Sciatic nerve (tissue), 2 donors: ENCODE measurements around the gene DIABLO. TPM values are rescaled to one million over a fixed set of nuclear protein-coding genes. Genes with fewer than 3 reads are reported as not detected.

ENCODE experiments used
- ATAC-seq: fragments of 200-7000 bp; cut with Tn5 transposase; one replicate; pipeline ENCODE4 v1.9.1; 2020; ENCODE audit warnings: mild to moderate bottlenecking, moderate library complexity
- DNase-seq: peaks from one replicate; pipeline ENCODE4 v3.0.0-alpha.2; 2020; ENCODE audit warnings: low spot score
- intact Hi-C: fragments of 100-400 bp; cut with DNase I; formaldehyde crosslinking; loops from one replicate; pipeline ENCODE4 v1.14.2; 2022
- total RNA-seq: library from RNA; stranded (reverse); fragmentation: NEBNext Ultra II Directional; extraction: Animal tissue kit (Norgen Biotek cat#: 25700); gene quantifications from one replicate; pipeline ENCODE4 v1.2.1, GENCODE V29; 2021
- donor health status: DM: no; HTN: no; CAD: no.
- donor health status: DM: no; HTN: no; CAD: no.

Gene DIABLO
- total RNA-seq, 1 donor from 2014 or later, result 29.4 TPM

DNA sequence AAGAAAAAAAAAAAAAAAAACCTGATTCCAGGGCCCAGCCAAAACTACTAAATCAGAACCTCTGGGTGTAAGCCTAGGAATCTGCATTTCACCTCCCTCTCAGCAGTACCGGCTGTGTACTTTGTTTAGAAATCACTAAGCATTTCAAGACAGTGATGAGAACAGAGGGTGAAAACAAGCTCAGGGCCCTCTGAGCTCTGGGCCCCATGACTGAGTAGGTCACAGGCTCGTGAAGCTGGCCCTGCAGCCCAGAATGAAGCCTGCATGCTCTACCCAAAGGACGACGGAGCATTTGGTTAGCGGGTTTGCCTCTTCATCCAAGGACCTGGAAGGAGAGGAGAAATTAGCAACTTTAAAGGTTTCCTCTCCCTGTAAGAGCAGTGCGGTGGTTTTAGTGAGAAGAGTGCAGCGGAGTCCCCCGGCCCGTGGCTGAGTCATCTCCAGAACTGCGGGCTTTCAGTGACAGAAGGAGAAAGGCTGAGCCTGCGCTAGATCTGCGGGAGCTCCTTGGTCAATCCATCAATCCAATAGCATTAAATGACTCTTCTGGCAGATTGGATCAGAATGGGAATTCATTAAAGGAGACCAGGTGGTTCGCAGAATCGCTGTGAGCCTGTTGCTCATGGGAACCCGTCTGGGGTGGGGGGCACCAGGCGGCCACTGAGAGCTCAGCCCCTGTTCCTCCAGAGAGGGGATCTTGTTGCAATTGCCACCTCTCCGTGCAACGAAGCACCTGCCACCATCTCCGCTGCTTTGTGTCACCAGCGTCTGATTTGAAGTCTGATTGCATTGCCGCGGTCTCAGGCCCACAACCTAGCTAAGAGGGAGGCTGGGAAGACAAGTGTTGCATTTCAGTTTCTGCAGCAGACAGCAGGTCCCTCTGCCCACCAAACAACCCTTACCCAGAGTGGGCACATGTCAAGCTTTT is 59.2 kb downstream of the DIABLO start:
- DNase-seq (no peak), ATAC-seq (no peak)
- intact Hi-C loops, result no loop called here

DNA sequence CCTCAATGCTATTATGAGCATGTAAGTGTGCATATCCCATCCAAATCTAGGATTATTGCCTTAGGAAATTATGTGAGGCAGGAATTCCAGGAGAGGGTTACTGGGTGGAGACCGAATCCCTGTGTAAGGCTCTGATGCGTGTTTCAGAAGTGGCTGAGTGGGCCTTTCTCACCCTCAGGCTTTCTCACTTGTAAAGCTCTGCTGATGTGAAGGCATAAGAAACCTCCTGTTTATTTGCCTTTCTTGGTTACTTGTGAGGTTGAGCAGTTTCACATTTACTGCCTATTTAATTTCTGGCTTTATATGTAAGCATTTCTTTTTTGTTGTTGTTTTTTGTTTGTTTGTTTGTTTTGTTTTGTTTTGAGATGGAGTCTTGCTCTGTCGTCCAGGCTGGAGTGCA is 62.9 kb downstream of the DIABLO start:
- intact Hi-C loops, result no loop called here

DNA sequence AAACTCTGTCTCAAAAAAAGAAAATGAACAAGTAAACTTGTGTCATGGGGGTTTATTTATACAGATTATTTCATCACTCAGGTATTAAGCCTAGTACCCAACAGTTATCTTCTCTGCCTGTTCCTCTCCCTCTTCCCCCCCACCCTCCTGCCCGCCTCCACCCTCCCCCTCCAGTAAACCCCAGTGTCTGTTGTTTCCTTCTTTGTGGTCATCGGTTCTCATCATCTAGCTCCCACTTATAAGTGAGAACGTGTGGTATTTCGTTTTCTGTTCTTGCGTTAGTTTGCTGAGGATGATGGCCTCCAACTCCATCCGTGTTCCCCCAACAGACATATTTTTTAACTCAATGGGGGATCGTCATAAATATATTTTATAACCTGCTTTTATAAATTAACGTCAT is 64.2 kb downstream of the DIABLO start:
- ATAC-seq (no peak), DNase-seq (no peak)
- intact Hi-C loops, result no loop called here

More for the DNA sequence above, 62.9 kb downstream of the DIABLO start:
- DNase-seq, result no peak
- no peak for ATAC-seq

DNA sequence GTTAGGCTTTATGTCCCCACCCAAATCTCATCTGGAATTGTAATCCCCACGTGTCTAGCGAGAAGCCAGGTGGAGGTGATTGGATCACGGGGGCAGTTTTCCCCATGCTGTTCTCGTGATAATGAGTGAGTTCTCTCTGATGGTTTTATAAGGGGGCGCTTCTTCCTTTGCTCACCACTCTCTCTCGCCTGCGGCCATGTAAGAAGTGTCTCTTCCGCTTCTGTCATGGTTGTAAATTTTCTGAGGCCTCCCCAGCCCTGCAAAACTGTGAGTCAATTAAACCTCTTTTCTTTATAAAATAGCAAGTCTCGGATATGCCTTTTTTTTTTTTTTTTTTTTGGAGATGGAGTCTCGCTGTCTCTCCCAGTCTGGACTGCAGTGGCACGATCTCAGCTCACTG is 65.1 kb downstream of the DIABLO start:
- intact Hi-C loops, result no loop called here
- ATAC-seq (no peak), DNase-seq (no peak)

DNA sequence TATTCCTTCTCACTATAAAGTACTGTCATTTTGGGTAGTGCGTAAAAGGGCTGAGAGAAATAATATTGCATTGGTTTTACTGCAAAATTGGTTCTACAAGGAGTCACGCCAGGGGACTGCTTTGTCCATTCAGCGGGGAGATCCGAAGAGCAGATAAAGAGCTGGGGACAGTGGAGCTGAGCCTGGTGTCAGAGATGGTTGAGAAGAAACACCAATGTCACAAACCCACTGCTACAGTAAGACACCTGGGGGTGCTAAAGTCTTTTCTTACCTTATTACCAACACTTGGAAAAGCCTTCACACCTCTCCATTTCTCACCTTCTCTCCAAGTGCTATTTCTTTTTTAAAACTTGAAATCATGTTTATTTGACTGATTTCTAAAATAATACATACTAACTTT is 66.0 kb downstream of the DIABLO start:
- intact Hi-C loops, result no loop called here
- ATAC-seq, result no peak

DNA sequence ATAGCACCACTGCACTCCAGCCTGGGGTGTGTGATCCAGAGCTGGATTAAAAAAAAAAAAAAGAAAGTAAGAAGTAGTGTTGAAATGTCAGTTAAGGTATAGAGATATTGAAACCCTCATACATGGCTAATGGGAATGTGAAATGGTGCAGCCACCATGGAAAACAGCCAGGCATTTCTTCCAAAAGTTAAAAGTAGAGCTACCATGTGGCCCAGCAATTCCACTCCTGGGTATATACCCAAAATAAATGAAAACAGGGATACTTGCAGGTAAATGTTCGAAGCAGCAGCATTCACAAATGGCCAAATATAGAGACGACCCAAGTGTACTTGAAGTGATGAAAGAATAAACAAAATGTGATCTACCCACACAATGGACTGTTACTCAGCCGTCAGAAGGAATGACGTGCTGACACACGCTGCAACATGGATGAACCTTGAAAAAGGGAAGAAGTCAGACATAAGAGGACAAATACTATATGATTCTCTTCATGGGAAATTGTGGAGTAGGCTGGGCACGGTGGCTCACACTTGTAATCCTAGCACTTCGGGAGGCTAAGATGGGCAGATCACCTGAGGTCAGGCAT is 67.1 kb downstream of the DIABLO start:
- DNase-seq, result no peak
- intact Hi-C loops, result no loop called here
- no peak for ATAC-seq

More for the DNA sequence above, 66.0 kb downstream of the DIABLO start:
- DNase-seq, result no peak

Other genes with a start within 250 kb of the DIABLO start
- 5.8 TPM for gene BCL7A, start 204.2 kb downstream of the DIABLO start, total RNA-seq
- 44.2 TPM for gene MLXIP, start 147.3 kb downstream of the DIABLO start, total RNA-seq
- gene IL31, start 51.8 kb downstream of the DIABLO start, total RNA-seq, result not detected
- gene LRRC43, start 42.9 kb downstream of the DIABLO start, total RNA-seq, result 0.58 TPM
- not detected for gene B3GNT4, start 22.3 kb downstream of the DIABLO start, total RNA-seq
- gene VPS33A, start 40.4 kb upstream of the DIABLO start, total RNA-seq, result 16.5 TPM
- 114 TPM for gene CLIP1, start 196.6 kb upstream of the DIABLO start, total RNA-seq